Natural killer cell treated with Interleukin-12 subunit alpha and Interleukin-12 subunit beta and Interleukin-15 and Interleukin-18, amount 100 ng/mL, for 72 hours (primary cell): Measurements from ENCODE around the gene THTPA. TPM values are rescaled to one million over a fixed set of nuclear protein-coding genes. Genes with fewer than 3 reads are reported as not detected.

Experiments
- ATAC-seq, 2 donors: fragments of 150-1000 bp; cut with Tn5 transposase in 1 of 2; sonication (Bioruptor Pico), chemical (Tn5 transposase) in 1 of 2; 2 replicates each; pipeline ENCODE4 v1.10.0; 2021
- DNase-seq: peaks from one replicate; pipeline ENCODE4 v3.0.0; 2022; ENCODE audit warnings: low spot score
- H3K27ac Mint-ChIP-seq, 2 donors: 1 replicate in 1 of 2; 2 replicates in 1 of 2; pipeline ENCODE4 v1.8.0; 2022; ENCODE audit warnings: mixed read lengths in 2 of 2, mild to moderate bottlenecking in 1 of 2, moderate library complexity in 1 of 2
- H3K27me3 Mint-ChIP-seq, 2 donors: 1 replicate in 1 of 2; 2 replicates in 1 of 2; pipeline ENCODE4 v1.8.0; 2022; ENCODE audit warnings: mixed read lengths in 2 of 2
- H3K36me3 Mint-ChIP-seq: one replicate; pipeline ENCODE4 v1.8.0; 2022; ENCODE audit warnings: mixed read lengths
- H3K4me1 Mint-ChIP-seq, 2 donors: 1 replicate in 1 of 2; 2 replicates in 1 of 2; pipeline ENCODE4 v1.8.0; 2022; ENCODE audit warnings: low read depth in 2 of 2, mixed read lengths in 2 of 2, mild to moderate bottlenecking in 1 of 2
- H3K4me3 Mint-ChIP-seq: one replicate; pipeline ENCODE4 v1.8.0; 2022; ENCODE audit warnings: mixed read lengths
- H3K9me3 Mint-ChIP-seq: 2 replicates; pipeline ENCODE4 v1.8.0; 2022; ENCODE audit warnings: mixed read lengths
- total RNA-seq, 2 donors: library from RNA; stranded (reverse); gene quantifications; one replicate each; pipeline ENCODE4 v1.2.3, GENCODE V29; 2022

THTPA gene
- total RNA-seq, 2 donors from 2014 or later: 10.6 to 11.7 TPM

- Mint-ChIP-seq H3K36me3 (peaks cover 5% of the 10 kb centered on the region), H3K27ac (peak overlapping the region; percentile 85 to 94), H3K4me1 (peaks cover 33 to 34% of the 10 kb centered on the region in 2 donors), H3K9me3 (no peaks in the 10 kb centered on the region), H3K4me3 (peak overlapping the region; percentile 95), H3K27me3 (no peaks in the 10 kb centered on the region)
- DNase-seq (no peak), ATAC-seq (no peak)
These were observed 564 bp upstream of the THTPA start for GRCh38 chr14:23555533-23555881.

GRCh38 chr14:23556700-23557440 is 799 bp downstream of the THTPA start:
- Mint-ChIP-seq H3K36me3 (peaks cover 12% of the 10 kb centered on the region), H3K9me3 (no peaks in the 10 kb centered on the region), H3K27ac (peak overlapping the region; percentile 85 to 94), H3K27me3 (no peaks in the 10 kb centered on the region), H3K4me1 (peaks cover 31 to 37% of the 10 kb centered on the region in 2 donors), H3K4me3 (peak overlapping the region; percentile 95)
- ATAC-seq (no peak), DNase-seq (no peak)

- DNase-seq (no peak), ATAC-seq (no peak)
- H3K4me3 Mint-ChIP-seq: peak overlapping the region; percentile 83
- H3K4me1 Mint-ChIP-seq: peaks cover 27 to 36% of the 10 kb centered on the region in 2 donors
- H3K9me3 Mint-ChIP-seq: no peaks in the 10 kb centered on the region
- peaks cover 12% of the 10 kb centered on the region for H3K36me3 Mint-ChIP-seq
- H3K27me3 Mint-ChIP-seq: no peaks in the 10 kb centered on the region
- peak overlapping the region; percentile 85 to 94 for H3K27ac Mint-ChIP-seq
These were observed 1.4 kb downstream of the THTPA start for GRCh38 chr14:23557521-23557920.

- peaks cover 12% of the 10 kb centered on the region for H3K36me3 Mint-ChIP-seq
- H3K4me3 Mint-ChIP-seq: peak overlapping the region; percentile 83
- peak overlapping the region; percentile 85 to 94 for H3K27ac Mint-ChIP-seq
- H3K9me3 Mint-ChIP-seq: no peaks in the 10 kb centered on the region
- ATAC-seq: no peak
- no peak for DNase-seq
- peaks cover 30 to 39% of the 10 kb centered on the region in 2 donors for H3K4me1 Mint-ChIP-seq
- no peaks in the 10 kb centered on the region for H3K27me3 Mint-ChIP-seq
These were observed 1.9 kb downstream of the THTPA start for GRCh38 chr14:23557946-23558345.

- Mint-ChIP-seq H3K36me3 (peaks cover 12% of the 10 kb centered on the region), H3K4me1 (peaks cover 32 to 41% of the 10 kb centered on the region in 2 donors), H3K27ac (peak overlapping the region; percentile 85 to 94), H3K27me3 (no peaks in the 10 kb centered on the region), H3K9me3 (no peaks in the 10 kb centered on the region), H3K4me3 (peak overlapping the region; percentile 83)
- no peak for DNase-seq
- ATAC-seq: no peak
These were observed 2.4 kb downstream of the THTPA start for GRCh38 chr14:23558346-23559009.

GRCh38 chr14:23559010-23559925 is 3.2 kb downstream of the THTPA start:
- H3K4me3 Mint-ChIP-seq: no peak overlapping the region
- no peak for ATAC-seq

GRCh38 chr14:23559926-23560520 is 4.0 kb downstream of the THTPA start:
- H3K27ac Mint-ChIP-seq: peak overlapping the region in 1 of 2 donors; percentile 75
- peaks cover 12% of the 10 kb centered on the region for H3K36me3 Mint-ChIP-seq
- ATAC-seq: no peak
- no peaks in the 10 kb centered on the region for H3K27me3 Mint-ChIP-seq
- H3K4me3 Mint-ChIP-seq: no peak overlapping the region
- no peak for DNase-seq
- H3K4me1 Mint-ChIP-seq: peaks cover 37 to 45% of the 10 kb centered on the region in 2 donors
- no peaks in the 10 kb centered on the region for H3K9me3 Mint-ChIP-seq

More at GRCh38 chr14:23559010-23559925, 3.2 kb downstream of the THTPA start:
- DNase-seq: no peak
- Mint-ChIP-seq H3K36me3 (peaks cover 12% of the 10 kb centered on the region), H3K4me1 (peaks cover 37 to 41% of the 10 kb centered on the region in 2 donors), H3K27me3 (no peaks in the 10 kb centered on the region), H3K9me3 (no peaks in the 10 kb centered on the region), H3K27ac (peak overlapping the region; percentile 75 to 94)

GRCh38 chr14:23561259-23561658 is 5.2 kb downstream of the THTPA start:
- DNase-seq: no peak
- no peaks in the 10 kb centered on the region for H3K27me3 Mint-ChIP-seq
- H3K4me1 Mint-ChIP-seq: peaks cover 25 to 37% of the 10 kb centered on the region in 2 donors
- no peak for ATAC-seq
- no peaks in the 10 kb centered on the region for H3K9me3 Mint-ChIP-seq
- no peak overlapping the region for H3K4me3 Mint-ChIP-seq
- H3K27ac Mint-ChIP-seq: no peak overlapping the region
- peaks cover 12% of the 10 kb centered on the region for H3K36me3 Mint-ChIP-seq

GRCh38 chr14:23561873-23562821 is 6.1 kb downstream of the THTPA start:
- ATAC-seq (no peak), DNase-seq (no peak)
- H3K4me3 Mint-ChIP-seq: no peak overlapping the region
- H3K4me1 Mint-ChIP-seq: peaks cover 24 to 35% of the 10 kb centered on the region in 2 donors
- H3K27ac Mint-ChIP-seq: peak overlapping the region in 1 of 2 donors; percentile 20
- H3K27me3 Mint-ChIP-seq: no peaks in the 10 kb centered on the region
- no peaks in the 10 kb centered on the region for H3K9me3 Mint-ChIP-seq
- peaks cover 12% of the 10 kb centered on the region for H3K36me3 Mint-ChIP-seq

GRCh38 chr14:23562822-23563472 is 6.9 kb downstream of the THTPA start:
- H3K36me3 Mint-ChIP-seq: peaks cover 12% of the 10 kb centered on the region
- DNase-seq: no peak
- peak overlapping the region in 1 of 2 donors; percentile 20 for H3K27ac Mint-ChIP-seq
- no peak overlapping the region for H3K4me3 Mint-ChIP-seq
- no peak for ATAC-seq
- no peaks in the 10 kb centered on the region for H3K27me3 Mint-ChIP-seq
- no peaks in the 10 kb centered on the region for H3K9me3 Mint-ChIP-seq
- peaks cover 22 to 38% of the 10 kb centered on the region in 2 donors for H3K4me1 Mint-ChIP-seq

- Mint-ChIP-seq H3K27ac (no peak overlapping the region), H3K4me3 (no peak overlapping the region), H3K36me3 (peaks cover 12% of the 10 kb centered on the region), H3K4me1 (peaks cover 22 to 39% of the 10 kb centered on the region in 2 donors), H3K9me3 (no peaks in the 10 kb centered on the region), H3K27me3 (no peaks in the 10 kb centered on the region)
- no peak for DNase-seq
- ATAC-seq: no peak
These were observed 7.6 kb downstream of the THTPA start for GRCh38 chr14:23563473-23564180.
